GM10266 (cell line): ENCODE data around the gene PHF21A.

Experiments used
- DNase-seq: peaks from one replicate; pipeline ENCODE4 v3.0.0; 2012; ENCODE audit errors: extremely low spot score
- CTCF ChIP-seq: IDR thresholded peaks from 2 replicates; pipeline ENCODE4 v1.5.1; 2012; ENCODE audit warnings: mild to moderate bottlenecking, low read depth; ENCODE audit not compliant: control insufficient read depth, insufficient read depth; ENCODE audit errors: missing control alignments

PHF21A gene

GRCh38 chr11:46079662-46080061, 41.6 kb downstream of the PHF21A start:
- TF ChIP-seq CTCF, result no peak
- no peak for DNase-seq

- no peak for DNase-seq
- no peak for TF ChIP-seq CTCF
Observed at GRCh38 chr11:46075928-46076327, 45.3 kb downstream of the PHF21A start.

- no peak for TF ChIP-seq CTCF
- no peak for DNase-seq
Observed at GRCh38 chr11:46075168-46075567, 46.1 kb downstream of the PHF21A start.

GRCh38 chr11:46073632-46074031, 47.6 kb downstream of the PHF21A start:
- no peak for DNase-seq
- TF ChIP-seq CTCF, result no peak

GRCh38 chr11:46072172-46072964, 48.9 kb downstream of the PHF21A start:
- no peak for TF ChIP-seq CTCF
- no peak for DNase-seq

GRCh38 chr11:46071091-46071490, 50.2 kb downstream of the PHF21A start:
- no peak for DNase-seq
- no peak for TF ChIP-seq CTCF

GRCh38 chr11:46069595-46069994, 51.7 kb downstream of the PHF21A start:
- TF ChIP-seq CTCF, result no peak
- no peak for DNase-seq
